GM12878 (cell line): ENCODE measurements around the gene PTK6. TPM values are rescaled to one million over a fixed set of nuclear protein-coding genes. Genes with fewer than 3 reads are reported as not detected.
A peak's percentile ranks its signal among the peaks of the same experiment; 100 is the strongest.

Source experiments
- ATAC-seq: fragments of 200-7000 bp; cut with Tn5 transposase; 3 replicates; pipeline ENCODE4 v1.9.1; 2020; ENCODE audit warnings: mild to moderate bottlenecking, moderate library complexity
- BruUV-seq: library from RNA; stranded (reverse); fragments of 400-500 nt; replicated peaks from 2 replicates; lab custom pipeline; 2021; lab: Mats Ljungman, UMichigan
- CTCF ChIA-PET: fragments of 300-600 bp; sonication (Branson Sonifier 250); formaldehyde crosslinking; extraction: SDS; loops from one replicate; lab custom pipeline; 2021; ENCODE audit warnings: inconsistent platforms; lab: Yijun Ruan, JAX
- POLR2A ChIA-PET: fragments of 350-600 bp; formaldehyde crosslinking; extraction: SDS; loops from one replicate; lab custom pipeline; 2021; ENCODE audit warnings: inconsistent platforms; lab: Charles Lee
- RAD21 ChIA-PET: fragments of 300-600 bp; sonication (Branson Sonifier 250); formaldehyde crosslinking; loops from one replicate; lab custom pipeline; 2023; ENCODE audit warnings: antibody characterized with exemption; ENCODE audit not compliant: unreplicated experiment; lab: Charles Lee
- SMC1A ChIA-PET: fragments of 300-600 bp; sonication (Branson Sonifier 250); formaldehyde crosslinking; loops from one replicate; lab custom pipeline; 2023; ENCODE audit not compliant: unreplicated experiment, uncharacterized antibody; lab: Charles Lee
- DNase-seq: peaks from one replicate; pipeline ENCODE4 v3.0.0-alpha.2; 2011; ENCODE audit warnings: low read depth, low spot score
- FAIRE-seq: peaks from 3 replicates; lab custom pipeline; 2011; peaks lifted over from hg19 to GRCh38; lab: Jason Lieb, UNC
- H2AFZ ChIP-seq: 2 replicates; pipeline ENCODE4 v1.6.0; 2011; ENCODE audit warnings: low read depth, low read length, control low read depth; ENCODE audit not compliant: control insufficient read depth
- H3K27ac ChIP-seq: 2 replicates; pipeline ENCODE4 v1.5.1; 2011; ENCODE audit warnings: control low read depth; ENCODE audit not compliant: control insufficient read depth, insufficient read depth
- H3K27me3 ChIP-seq, 2 experiments: replicated peaks in 1 of 2; 2 replicates each; pipeline versions ENCODE4 v1.6.0 to v1.6.1; 2011; ENCODE audit warnings: low read length in 1 of 2; ENCODE audit not compliant: control insufficient read depth in 2 of 2, insufficient read depth in 2 of 2
- H3K36me3 ChIP-seq, 2 experiments: 2 replicates each; pipeline ENCODE4 v1.5.1; 2011; ENCODE audit warnings: low read length in 1 of 2; ENCODE audit not compliant: control insufficient read depth in 2 of 2, insufficient read depth in 2 of 2
- H3K4me1 ChIP-seq: 2 replicates; pipeline ENCODE4 v1.6.1; 2011; ENCODE audit warnings: mild to moderate bottlenecking, low read length, moderate library complexity, mixed read lengths; ENCODE audit not compliant: control insufficient read depth, insufficient read depth
- H3K4me2 ChIP-seq: 2 replicates; pipeline ENCODE4 v1.6.0; 2011; ENCODE audit warnings: control low read depth; ENCODE audit not compliant: control insufficient read depth, insufficient read depth
- H3K4me3 ChIP-seq: fragments of 200-600 bp; sonication (generic); 2 replicates; pipeline ENCODE4 v1.5.1; 2016
- H3K79me2 ChIP-seq: 2 replicates; pipeline ENCODE4 v1.6.0; 2011; ENCODE audit warnings: low read length; ENCODE audit not compliant: control insufficient read depth, insufficient read depth
- H3K9ac ChIP-seq: 2 replicates; pipeline ENCODE4 v1.8.0; 2011; ENCODE audit warnings: low read length, control low read depth, mixed read lengths; ENCODE audit not compliant: control insufficient read depth, insufficient read depth
- H3K9me3 ChIP-seq: replicated peaks from 3 replicates; pipeline ENCODE4 v1.5.1; 2011; ENCODE audit warnings: mild to moderate bottlenecking, low read length; ENCODE audit not compliant: control insufficient read depth, insufficient read depth
- H4K20me1 ChIP-seq: 2 replicates; pipeline ENCODE4 v1.6.0; 2011; ENCODE audit not compliant: control insufficient read depth, insufficient read depth
- CBX3 ChIP-seq: fragments of 200-600 bp; sonication (generic); IDR thresholded peaks from 2 replicates; pipeline ENCODE4 v1.6.1; 2016; ENCODE audit warnings: low read depth, borderline replicate concordance
- CREM ChIP-seq: IDR thresholded peaks from 2 replicates; pipeline ENCODE4 v1.6.1; 2014; ENCODE audit warnings: antibody characterized with exemption, low read depth
- CTCF ChIP-seq, 3 experiments: IDR thresholded peaks in 2 of 3; conservative IDR thresholded peaks in 1 of 3; 2 replicates each; pipeline ENCODE4 v1.5.1; 2011; ENCODE audit warnings: low read depth in 3 of 3, low read length in 3 of 3, mild to moderate bottlenecking in 3 of 3, control low read depth in 2 of 3, moderate library complexity in 2 of 3, inconsistent platforms in 1 of 3, mixed read lengths in 1 of 3; ENCODE audit not compliant: control insufficient read depth in 2 of 3, insufficient read depth in 1 of 3; ENCODE audit errors: extremely low read depth in 1 of 3
- EGR1 ChIP-seq, 2 experiments: IDR thresholded peaks; 1 replicate in 1 of 2; 2 replicates in 1 of 2; pipeline ENCODE4 v1.6.1; 2011 to 2012; ENCODE audit warnings: low read depth in 2 of 2, low read length in 2 of 2, borderline replicate concordance in 1 of 2, mild to moderate bottlenecking in 1 of 2, moderate library complexity in 1 of 2
- IRF4 ChIP-seq: IDR thresholded peaks from 2 replicates; pipeline ENCODE4 v1.6.1; 2011; ENCODE audit warnings: low read depth, low read length
- NFIC ChIP-seq: IDR thresholded peaks from 2 replicates; pipeline ENCODE4 v1.6.1; 2012; ENCODE audit warnings: low read depth, mild to moderate bottlenecking, inconsistent platforms, low read length, moderate library complexity
- NFYA ChIP-seq: IDR thresholded peaks from 2 replicates; pipeline ENCODE4 v1.6.1; 2011; ENCODE audit warnings: low read depth, mild to moderate bottlenecking, low read length, improper control_type of control experiment, borderline replicate concordance
- POLR2A ChIP-seq: IDR thresholded peaks from 2 replicates; pipeline ENCODE4 v1.6.1; 2011; ENCODE audit warnings: low read depth, mild to moderate bottlenecking, low read length
- RELA ChIP-seq: fragments of 450-650 bp; IDR thresholded peaks from 2 replicates; pipeline ENCODE4 v1.8.0; 2014; ENCODE audit warnings: borderline replicate concordance; ENCODE audit not compliant: partially characterized antibody
- SREBF1 ChIP-seq: IDR thresholded peaks from 2 replicates; pipeline ENCODE4 v1.6.1; 2012; ENCODE audit warnings: mild to moderate bottlenecking, low read length
- SUZ12 ChIP-seq: fragments of 200-600 bp; sonication (generic); IDR thresholded peaks from one replicate; pipeline ENCODE4 v1.6.1; 2018; ENCODE audit warnings: antibody characterized with exemption, mild to moderate bottlenecking; ENCODE audit not compliant: unreplicated experiment
- TBL1XR1 ChIP-seq: IDR thresholded peaks from 2 replicates; pipeline ENCODE4 v1.6.1; 2012; ENCODE audit warnings: low read depth, low read length, improper control_type of control experiment
- WGBS: methylation state at CpG from one replicate; pipeline ENCODE4 v1.1.6; 2016; ENCODE audit warnings: low lambda C conversion rate; ENCODE audit not compliant: insufficient replicate concordance, insufficient coverage; ENCODE audit errors: missing lambda C conversion rate; 5-methylcytosine and 5-hydroxymethylcytosine counted together
- in situ Hi-C: fragments of 300-500 bp; cut with MboI; formaldehyde crosslinking; loops from 9 replicates; pipeline ENCODE4 v1.14.3; 2018; ENCODE audit warnings: mixed read lengths
- intact Hi-C: fragments of 100-400 bp; cut with micrococcal nuclease; formaldehyde crosslinking; loops from one replicate; pipeline ENCODE4 v1.14.2; 2022; ENCODE audit not compliant: unreplicated experiment
- polyA plus RNA-seq, 11 experiments: library from polyadenylated mRNA; depleted of rRNA in 4 of 11; unstranded in 6 of 11; stranded (reverse) in 5 of 11; fragments of >200 nt; fragmentation: Nextera tagmentation in 4 of 11; fragmentation: Illumina TruSeq in 1 of 11; extraction: Ambion mirVana in 4 of 11; extraction: Trizol in 1 of 11; gene quantifications; 1 replicate in 1 of 11; 2 replicates in 10 of 11; pipeline versions ENCODE4 v1.2.1 to v1.2.3, GENCODE V29; 2011 to 2016; ENCODE audit warnings: inconsistent platforms in 2 of 11, missing spikeins in 2 of 11, low read depth in 1 of 11
- total RNA-seq, 4 experiments: library from RNA; depleted of rRNA in 3 of 4; stranded (reverse); fragments of >200 nt in 3 of 4; fragmentation: Illumina TruSeq in 1 of 4; extraction: Trizol in 1 of 4; gene quantifications; 2 replicates each; pipeline versions ENCODE4 v1.2.1 to v1.2.3, GENCODE V29; 2013 to 2021
- TF ChIP-seq, protein P1 (sequence below): fragments of 450-650 bp; IDR thresholded peaks from 2 replicates; pipeline ENCODE4 v1.6.1; 2017; ENCODE audit warnings: borderline replicate concordance
- TF ChIP-seq, protein P2 (sequence below): fragments of 450-650 bp; IDR thresholded peaks from 2 replicates; pipeline ENCODE4 v1.6.1; 2017; ENCODE audit warnings: mild to moderate bottlenecking, moderate library complexity

Gene PTK6
- total and polyA plus RNA-seq, 10 of the 15 experiments (the other 5 are each of a cell fraction or from before 2014, with no cell fraction given): 0.02 to 0.21 (median 0.09) TPM; not detected in 3

- H3K27ac ChIP-seq: no peak overlapping the region
- in situ Hi-C loops: no loop called here
- H4K20me1 ChIP-seq: no peaks in the 10 kb centered on the region; the same call in 1 of the 2 replicates
- no peaks in the 10 kb centered on the region for H3K27me3 ChIP-seq
- H3K4me3 ChIP-seq: no peak overlapping the region
- H3K4me1 ChIP-seq: no peaks in the 10 kb centered on the region
- no peaks in the 10 kb centered on the region for H3K36me3 ChIP-seq
- no peak overlapping the region for H3K4me2 ChIP-seq
- H3K9ac ChIP-seq: no peak overlapping the region
- FAIRE-seq: peak; percentile 78
- WGBS: 40% methylated on average over 12 of the region's 12 CpGs
- no peaks in the 10 kb centered on the region for H3K79me2 ChIP-seq
- ChIA-PET POLR2A (interaction anchor here (0.9 kb wide), 1 partner anchor 43 kb away, joined by 3 read pairs; no protein-coding TSS in a partner anchor), RAD21 (interaction anchor here (1.3 to 2.3 kb wide), 4 partner anchors 41 to 393 kb away, joined by 3 to 15 read pairs (median 5); no protein-coding TSS in a partner anchor), SMC1A (interaction anchor here (1.8 to 2.2 kb wide), 2 partner anchors 43 to 133 kb away, joined by 4 to 8 read pairs; partner anchors contain the start of gene PTK6), CTCF (interaction anchor here (1.4 to 2.3 kb wide), 3 partner anchors 43 to 156 kb away, joined by 5 to 8 read pairs (median 8); partner anchors contain the start of genes LIME1, PTK6 and RTEL1)
- no TSS peak for BruUV-seq
- intact Hi-C loops: no loop called here
- H2AFZ ChIP-seq: no peak overlapping the region
- H3K9me3 ChIP-seq: no peaks in the 10 kb centered on the region
- DNase-seq: no peak
- ATAC-seq: peak; percentile 94
- TF ChIP-seq TBL1XR1: no peak
- TF ChIP-seq EGR1 (IDR thresholded peaks at IDR 0.05; ENCODE audit: borderline replicate concordance in 1 of 2, low read depth in 2 of 2, low read length in 2 of 2): peak in 1 of 2 experiments; percentile 13; a peak in 1 of 3 replicates
- TF ChIP-seq RELA: no peak
- TF ChIP-seq SREBF1: no peak
- TF ChIP-seq CREM: no peak
- TF ChIP-seq NFIC: no peak
- TF ChIP-seq CBX3: no peak
- TF ChIP-seq IRF4: no peak
- no peak for TF ChIP-seq SUZ12
- TF ChIP-seq POLR2A: no peak
- no peak for TF ChIP-seq NFYA
- TF ChIP-seq, protein P1, sequence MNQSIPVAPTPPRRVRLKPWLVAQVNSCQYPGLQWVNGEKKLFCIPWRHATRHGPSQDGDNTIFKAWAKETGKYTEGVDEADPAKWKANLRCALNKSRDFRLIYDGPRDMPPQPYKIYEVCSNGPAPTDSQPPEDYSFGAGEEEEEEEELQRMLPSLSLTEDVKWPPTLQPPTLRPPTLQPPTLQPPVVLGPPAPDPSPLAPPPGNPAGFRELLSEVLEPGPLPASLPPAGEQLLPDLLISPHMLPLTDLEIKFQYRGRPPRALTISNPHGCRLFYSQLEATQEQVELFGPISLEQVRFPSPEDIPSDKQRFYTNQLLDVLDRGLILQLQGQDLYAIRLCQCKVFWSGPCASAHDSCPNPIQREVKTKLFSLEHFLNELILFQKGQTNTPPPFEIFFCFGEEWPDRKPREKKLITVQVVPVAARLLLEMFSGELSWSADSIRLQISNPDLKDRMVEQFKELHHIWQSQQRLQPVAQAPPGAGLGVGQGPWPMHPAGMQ: no peak
- TF ChIP-seq CTCF (IDR thresholded peaks at IDR 0.05 in 2 of 3, conservative IDR thresholded peaks at IDR 0.05 in 1 of 3; ENCODE audit: control insufficient read depth in 2 of 3, extremely low read depth in 1 of 3, insufficient read depth in 1 of 3, low read depth in 3 of 3, low read length in 3 of 3): peak; percentile 65 to 86 (median 70)
- TF ChIP-seq, protein P2, sequence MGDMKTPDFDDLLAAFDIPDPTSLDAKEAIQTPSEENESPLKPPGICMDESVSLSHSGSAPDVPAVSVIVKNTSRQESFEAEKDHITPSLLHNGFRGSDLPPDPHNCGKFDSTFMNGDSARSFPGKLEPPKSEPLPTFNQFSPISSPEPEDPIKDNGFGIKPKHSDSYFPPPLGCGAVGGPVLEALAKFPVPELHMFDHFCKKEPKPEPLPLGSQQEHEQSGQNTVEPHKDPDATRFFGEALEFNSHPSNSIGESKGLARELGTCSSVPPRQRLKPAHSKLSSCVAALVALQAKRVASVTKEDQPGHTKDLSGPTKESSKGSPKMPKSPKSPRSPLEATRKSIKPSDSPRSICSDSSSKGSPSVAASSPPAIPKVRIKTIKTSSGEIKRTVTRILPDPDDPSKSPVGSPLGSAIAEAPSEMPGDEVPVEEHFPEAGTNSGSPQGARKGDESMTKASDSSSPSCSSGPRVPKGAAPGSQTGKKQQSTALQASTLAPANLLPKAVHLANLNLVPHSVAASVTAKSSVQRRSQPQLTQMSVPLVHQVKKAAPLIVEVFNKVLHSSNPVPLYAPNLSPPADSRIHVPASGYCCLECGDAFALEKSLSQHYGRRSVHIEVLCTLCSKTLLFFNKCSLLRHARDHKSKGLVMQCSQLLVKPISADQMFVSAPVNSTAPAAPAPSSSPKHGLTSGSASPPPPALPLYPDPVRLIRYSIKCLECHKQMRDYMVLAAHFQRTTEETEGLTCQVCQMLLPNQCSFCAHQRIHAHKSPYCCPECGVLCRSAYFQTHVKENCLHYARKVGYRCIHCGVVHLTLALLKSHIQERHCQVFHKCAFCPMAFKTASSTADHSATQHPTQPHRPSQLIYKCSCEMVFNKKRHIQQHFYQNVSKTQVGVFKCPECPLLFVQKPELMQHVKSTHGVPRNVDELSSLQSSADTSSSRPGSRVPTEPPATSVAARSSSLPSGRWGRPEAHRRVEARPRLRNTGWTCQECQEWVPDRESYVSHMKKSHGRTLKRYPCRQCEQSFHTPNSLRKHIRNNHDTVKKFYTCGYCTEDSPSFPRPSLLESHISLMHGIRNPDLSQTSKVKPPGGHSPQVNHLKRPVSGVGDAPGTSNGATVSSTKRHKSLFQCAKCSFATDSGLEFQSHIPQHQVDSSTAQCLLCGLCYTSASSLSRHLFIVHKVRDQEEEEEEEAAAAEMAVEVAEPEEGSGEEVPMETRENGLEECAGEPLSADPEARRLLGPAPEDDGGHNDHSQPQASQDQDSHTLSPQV: no peak
These were observed 43.8 kb upstream of the PTK6 start for GRCh38 chr20:63580796-63581461.
